ENCODE data around the gene IRF2. TPM values are rescaled to one million over a fixed set of nuclear protein-coding genes. Genes with fewer than 3 reads are reported as not detected.

Gene IRF2
- total RNA-seq, 1 donor from 2014 or later = 16.1 TPM

DNA sequence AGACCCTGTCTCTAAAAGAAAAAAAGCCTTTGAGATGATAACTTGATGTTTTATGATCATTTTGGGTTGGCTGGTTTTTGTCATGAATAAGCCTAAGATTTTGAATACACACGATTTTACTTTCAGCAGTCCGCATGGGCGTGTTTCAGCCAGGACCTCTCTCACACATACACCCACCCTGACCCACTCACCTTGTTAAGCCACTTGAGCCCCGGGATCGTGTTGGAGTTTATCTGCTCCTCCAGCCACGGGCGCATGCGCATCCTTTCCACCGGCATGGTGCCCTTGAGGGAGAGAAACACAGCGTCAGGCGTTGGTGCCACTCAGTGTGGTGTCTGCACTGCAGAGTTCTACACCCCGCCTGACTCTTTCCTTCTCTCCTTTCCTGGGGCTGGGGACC, 45.6 kb downstream of the IRF2 start:
- no peak for TF ChIP-seq EZH2phosphoT487 (IDR thresholded peaks at IDR 0.05)
- TF ChIP-seq, protein P1, sequence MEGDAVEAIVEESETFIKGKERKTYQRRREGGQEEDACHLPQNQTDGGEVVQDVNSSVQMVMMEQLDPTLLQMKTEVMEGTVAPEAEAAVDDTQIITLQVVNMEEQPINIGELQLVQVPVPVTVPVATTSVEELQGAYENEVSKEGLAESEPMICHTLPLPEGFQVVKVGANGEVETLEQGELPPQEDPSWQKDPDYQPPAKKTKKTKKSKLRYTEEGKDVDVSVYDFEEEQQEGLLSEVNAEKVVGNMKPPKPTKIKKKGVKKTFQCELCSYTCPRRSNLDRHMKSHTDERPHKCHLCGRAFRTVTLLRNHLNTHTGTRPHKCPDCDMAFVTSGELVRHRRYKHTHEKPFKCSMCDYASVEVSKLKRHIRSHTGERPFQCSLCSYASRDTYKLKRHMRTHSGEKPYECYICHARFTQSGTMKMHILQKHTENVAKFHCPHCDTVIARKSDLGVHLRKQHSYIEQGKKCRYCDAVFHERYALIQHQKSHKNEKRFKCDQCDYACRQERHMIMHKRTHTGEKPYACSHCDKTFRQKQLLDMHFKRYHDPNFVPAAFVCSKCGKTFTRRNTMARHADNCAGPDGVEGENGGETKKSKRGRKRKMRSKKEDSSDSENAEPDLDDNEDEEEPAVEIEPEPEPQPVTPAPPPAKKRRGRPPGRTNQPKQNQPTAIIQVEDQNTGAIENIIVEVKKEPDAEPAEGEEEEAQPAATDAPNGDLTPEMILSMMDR (IDR thresholded peaks at IDR 0.05) = no peak
- TF ChIP-seq EZH2 (IDR thresholded peaks at IDR 0.05) = no peak
- Mint-ChIP-seq H3K4me1 (peaks cover 16% of the 10 kb centered on the region), H3K27ac (no peak overlapping the region), H3K9me3 (no peaks in the 10 kb centered on the region), H3K36me3 (peaks cover 30% of the 10 kb centered on the region), H3K4me3 (no peak overlapping the region), H3K27me3 (ENCODE audit: insufficient read depth, low read depth) (peaks cover 6% of the 10 kb centered on the region)
- no peak overlapping the region for H3K9ac ChIP-seq
- H3K4me1 ChIP-seq = peaks cover 13% of the 10 kb centered on the region
- no peak overlapping the region for H3K27ac ChIP-seq
- no peaks in the 10 kb centered on the region for H3K9me3 ChIP-seq (ENCODE audit: low read depth)
- H3K27me3 ChIP-seq = no peaks in the 10 kb centered on the region
- no peaks in the 10 kb centered on the region for H3K36me3 ChIP-seq
- H4K20me1 ChIP-seq (ENCODE audit: low read depth) = peaks cover 18% of the 10 kb centered on the region
- no peak for DNase-seq (ENCODE audit: low spot score)
- H3K79me2 ChIP-seq (ENCODE audit: low read depth) = peaks cover 3% of the 10 kb centered on the region
- H3K4me2 ChIP-seq = no peak overlapping the region
- no peak overlapping the region for H2AFZ ChIP-seq (replicated peaks)
- H3F3A ChIP-seq (ENCODE audit: low read depth) = no peaks in the 10 kb centered on the region
- H3K4me3 ChIP-seq = no peak overlapping the region

DNA sequence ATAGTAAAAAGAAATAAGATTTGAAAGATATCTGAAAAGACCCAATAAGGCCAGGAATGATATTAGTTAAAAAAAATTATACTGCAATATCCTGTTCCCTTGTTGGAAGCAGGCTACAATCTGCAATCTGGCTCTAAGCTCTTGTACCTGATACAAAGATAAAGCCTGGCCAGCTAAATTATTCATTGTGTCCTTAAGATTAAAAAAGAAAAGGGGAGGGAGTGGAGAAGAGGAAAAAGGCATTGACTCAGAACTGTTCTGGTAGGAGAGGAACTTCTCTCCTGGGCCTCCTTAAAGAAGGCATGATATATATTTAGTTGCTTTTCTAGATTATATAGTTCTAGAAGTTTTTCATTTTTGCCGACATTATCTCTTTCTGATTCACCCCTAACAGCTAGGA, 46.7 kb downstream of the IRF2 start:
- H3K36me3 Mint-ChIP-seq = peaks cover 35% of the 10 kb centered on the region

DNA sequence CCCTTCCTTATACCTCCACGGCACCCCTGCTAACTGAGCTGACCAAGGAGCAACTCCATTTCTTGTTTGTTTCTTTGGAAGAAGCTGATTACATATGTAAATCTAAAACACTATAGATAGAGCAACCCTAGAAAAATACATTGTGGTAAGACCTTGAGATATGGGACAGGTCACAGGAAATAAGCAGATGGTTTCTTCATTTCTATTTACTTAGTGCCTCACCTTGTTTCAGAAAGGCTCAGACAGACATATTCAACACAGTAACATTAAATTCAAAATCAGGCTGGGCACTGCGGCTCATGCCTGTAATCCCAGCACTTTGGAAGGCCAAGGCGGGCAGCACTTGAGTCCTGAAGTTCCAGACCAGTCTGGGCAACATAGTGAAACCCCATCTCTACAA, 47.3 kb downstream of the IRF2 start:
- Histone ChIP-seq H4K20me1 (ENCODE audit: low read depth) (peaks cover 12% of the 10 kb centered on the region), H3K4me1 (peaks cover 13% of the 10 kb centered on the region), H3F3A (ENCODE audit: low read depth) (no peaks in the 10 kb centered on the region), H3K4me2 (no peak overlapping the region), H3K79me2 (ENCODE audit: low read depth) (peaks cover 10% of the 10 kb centered on the region), H3K9ac (no peak overlapping the region), H3K9me3 (ENCODE audit: low read depth) (peaks cover 7% of the 10 kb centered on the region), H3K27me3 (no peaks in the 10 kb centered on the region), H3K27ac (no peak overlapping the region), H2AFZ (replicated peaks) (no peak overlapping the region), H3K36me3 (no peaks in the 10 kb centered on the region), H3K4me3 (no peak overlapping the region)
- TF ChIP-seq, protein P1 (IDR thresholded peaks at IDR 0.05) = no peak
- TF ChIP-seq EZH2 (IDR thresholded peaks at IDR 0.05) (no peak), EZH2phosphoT487 (IDR thresholded peaks at IDR 0.05) (no peak)
- Mint-ChIP-seq H3K36me3 (peaks cover 36% of the 10 kb centered on the region), H3K27ac (no peak overlapping the region), H3K4me3 (no peak overlapping the region), H3K4me1 (peaks cover 11% of the 10 kb centered on the region), H3K9me3 (peaks cover 8% of the 10 kb centered on the region), H3K27me3 (ENCODE audit: insufficient read depth, low read depth) (peaks cover 6% of the 10 kb centered on the region)
- no peak for DNase-seq (ENCODE audit: low spot score)

More for the DNA sequence above, 46.7 kb downstream of the IRF2 start:
- Mint-ChIP-seq H3K9me3 (peaks cover 4% of the 10 kb centered on the region), H3K4me1 (peaks cover 14% of the 10 kb centered on the region), H3K27ac (no peak overlapping the region), H3K4me3 (no peak overlapping the region), H3K27me3 (ENCODE audit: insufficient read depth, low read depth) (peaks cover 6% of the 10 kb centered on the region)
- TF ChIP-seq, protein P1 (IDR thresholded peaks at IDR 0.05) = no peak
- TF ChIP-seq EZH2phosphoT487 (IDR thresholded peaks at IDR 0.05) (no peak), EZH2 (IDR thresholded peaks at IDR 0.05) (no peak)
- Histone ChIP-seq H3K4me3 (no peak overlapping the region), H3K9ac (no peak overlapping the region), H2AFZ (replicated peaks) (no peak overlapping the region), H3K79me2 (ENCODE audit: low read depth) (peaks cover 4% of the 10 kb centered on the region), H3K27ac (no peak overlapping the region), H3F3A (ENCODE audit: low read depth) (no peaks in the 10 kb centered on the region), H3K4me2 (no peak overlapping the region), H3K27me3 (no peaks in the 10 kb centered on the region), H3K36me3 (no peaks in the 10 kb centered on the region), H3K9me3 (ENCODE audit: low read depth) (peaks cover 3% of the 10 kb centered on the region), H3K4me1 (peaks cover 13% of the 10 kb centered on the region), H4K20me1 (ENCODE audit: low read depth) (peaks cover 14% of the 10 kb centered on the region)
- no peak for DNase-seq (ENCODE audit: low spot score)

Data from neural progenitor cell (in vitro differentiated cells).